GM18507 (cell line): ENCODE measurements around the gene MS4A10.

Experiments
- DNase-seq: peaks from one replicate; pipeline ENCODE4 v3.0.0; 2011; ENCODE audit warnings: low read depth; ENCODE audit not compliant: insufficient read length; ENCODE audit errors: extremely low spot score
- FAIRE-seq: peaks from 2 replicates; lab custom pipeline; 2011; peaks lifted over from hg19 to GRCh38; lab: Jason Lieb, UNC

Gene MS4A10

DNA sequence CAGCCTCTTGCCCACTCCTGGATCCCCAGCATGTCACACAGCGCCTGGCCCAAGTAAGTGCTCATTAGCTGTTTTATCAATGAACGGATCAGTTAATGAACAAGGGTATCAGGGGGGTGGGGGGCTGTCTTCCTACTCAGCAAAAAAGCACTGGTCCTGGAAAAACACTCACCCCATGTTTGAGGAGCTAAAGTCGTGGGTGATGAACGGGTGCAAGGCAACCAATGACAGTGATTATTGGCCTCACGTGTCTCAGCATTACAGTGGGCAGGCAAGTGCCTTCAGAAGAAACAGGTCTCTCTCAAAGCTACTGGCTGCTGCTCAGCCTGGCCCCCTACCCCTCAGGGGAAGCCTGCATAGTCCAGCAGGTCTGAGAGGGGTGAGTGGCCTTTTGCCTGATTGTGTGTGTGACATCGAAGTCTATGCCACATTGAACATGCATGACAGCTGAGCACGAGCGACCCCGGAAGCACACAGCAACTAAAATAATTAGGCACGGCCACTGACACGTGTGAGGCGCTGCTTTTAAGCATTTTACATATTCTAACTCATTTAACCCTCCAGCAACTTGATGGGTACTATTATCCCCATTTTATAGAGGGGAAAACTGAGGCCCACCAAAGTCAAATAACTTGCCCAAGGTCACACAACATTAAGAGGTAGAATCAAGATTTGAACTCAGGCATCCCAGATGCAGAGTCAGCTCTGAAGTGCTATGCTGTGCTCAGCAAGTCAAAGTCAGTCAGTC is 2.6 kb upstream of the MS4A10 start:
- DNase-seq (no peak), FAIRE-seq (no peak)

DNA sequence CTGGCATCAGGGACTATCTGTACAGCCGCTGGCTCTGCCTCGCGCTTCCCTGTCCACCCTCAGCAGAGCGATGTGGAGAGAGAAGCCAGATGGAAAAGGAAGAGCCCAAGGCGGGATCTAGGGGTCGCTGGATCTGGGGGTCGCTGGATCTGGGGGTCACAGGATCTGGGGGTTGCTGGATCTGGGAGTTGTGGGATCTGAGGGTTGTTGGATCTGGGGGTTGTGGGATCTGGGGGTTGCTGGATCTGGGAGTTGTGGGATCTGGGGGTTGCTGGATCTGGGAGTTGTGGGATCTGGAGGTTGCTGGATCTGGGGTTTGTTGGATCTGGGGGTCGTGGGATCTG is 2.0 kb upstream of the MS4A10 start:
- no peak for FAIRE-seq

DNA sequence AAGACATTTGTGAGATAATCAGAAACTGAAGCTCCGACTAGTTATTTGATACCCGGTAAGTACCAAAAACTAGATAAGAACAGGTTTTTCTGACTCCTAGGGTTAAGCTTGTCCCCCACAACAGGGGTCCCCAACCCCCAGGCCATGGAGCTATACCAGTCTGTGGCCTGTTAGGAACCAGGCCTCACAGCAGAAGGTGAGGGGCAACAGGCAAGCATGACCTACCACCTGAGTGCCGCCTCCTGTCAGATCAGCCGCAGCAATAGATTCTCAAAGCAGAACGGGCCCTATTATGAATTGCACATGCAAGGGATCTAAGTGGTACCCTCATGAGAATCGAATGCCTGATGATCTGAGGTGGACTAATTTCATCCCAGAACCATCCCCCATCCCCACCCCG is 1.2 kb upstream of the MS4A10 start:
- FAIRE-seq, result no peak
- DNase-seq, result no peak

More for the DNA sequence above, 2.0 kb upstream of the MS4A10 start:
- no peak for DNase-seq

DNA sequence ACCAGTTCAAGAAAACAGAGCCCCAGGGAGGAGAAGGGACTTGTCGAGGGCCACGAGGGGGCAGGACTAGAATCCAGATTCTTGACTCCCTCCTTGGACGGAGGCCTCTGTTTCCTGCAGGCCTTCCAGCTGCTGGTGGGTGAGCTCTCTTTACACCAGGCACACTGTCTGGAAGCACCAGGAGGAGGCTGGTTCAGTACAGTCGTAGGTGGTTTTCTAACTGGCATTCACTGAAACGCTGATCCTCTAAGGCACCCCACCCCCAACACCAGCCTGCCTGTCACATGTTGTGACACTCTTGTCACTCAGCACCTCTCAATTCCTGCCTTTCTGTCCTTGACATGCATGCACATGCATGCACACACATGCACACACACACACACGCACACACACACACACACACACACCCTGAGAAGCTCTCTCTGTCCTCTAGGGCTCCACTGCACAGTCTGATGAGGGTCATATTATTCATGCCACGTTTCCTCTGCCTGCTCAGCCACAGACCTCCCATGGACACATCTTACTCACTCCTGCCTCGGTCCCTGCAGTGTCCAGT is 751 bp downstream of the MS4A10 start:
- FAIRE-seq, result no peak
- no peak for DNase-seq

DNA sequence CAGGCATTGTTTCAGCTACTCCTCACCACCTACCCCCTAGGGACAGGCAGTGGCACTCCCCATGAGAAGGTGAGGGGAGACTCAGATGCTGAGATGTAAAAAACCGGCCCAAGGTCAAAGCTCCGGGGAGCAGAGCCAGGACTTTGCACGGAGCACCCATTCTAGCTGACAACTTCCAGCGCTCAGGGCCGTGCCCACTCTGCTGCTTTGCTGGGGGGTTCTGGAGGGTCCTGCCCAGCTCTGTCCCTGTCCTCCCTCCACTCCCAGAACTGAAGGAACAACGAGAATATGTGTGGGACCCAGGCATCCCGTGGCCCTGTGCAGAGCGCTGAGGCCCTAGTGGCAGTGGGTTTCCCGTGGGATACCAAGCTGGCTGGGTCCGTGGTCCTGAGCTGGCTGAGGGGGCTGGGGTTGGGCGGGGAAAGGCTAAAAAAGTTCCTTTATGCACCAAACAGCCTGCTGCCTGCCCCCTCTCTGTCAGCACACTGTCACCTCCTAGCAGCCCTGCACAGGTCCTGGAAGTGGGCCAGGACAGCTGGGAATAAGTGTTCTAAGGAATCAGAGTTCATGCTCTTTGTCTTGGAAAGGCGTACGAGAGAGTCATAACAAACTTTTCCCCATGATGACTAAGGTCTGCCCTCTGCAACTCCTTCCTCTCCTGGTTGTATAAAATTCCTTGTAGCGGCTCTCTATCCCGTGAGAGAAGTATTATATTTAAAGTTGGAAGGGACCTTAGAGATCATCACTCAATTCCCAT is 1.9 kb downstream of the MS4A10 start:
- DNase-seq (no peak), FAIRE-seq (no peak)

DNA sequence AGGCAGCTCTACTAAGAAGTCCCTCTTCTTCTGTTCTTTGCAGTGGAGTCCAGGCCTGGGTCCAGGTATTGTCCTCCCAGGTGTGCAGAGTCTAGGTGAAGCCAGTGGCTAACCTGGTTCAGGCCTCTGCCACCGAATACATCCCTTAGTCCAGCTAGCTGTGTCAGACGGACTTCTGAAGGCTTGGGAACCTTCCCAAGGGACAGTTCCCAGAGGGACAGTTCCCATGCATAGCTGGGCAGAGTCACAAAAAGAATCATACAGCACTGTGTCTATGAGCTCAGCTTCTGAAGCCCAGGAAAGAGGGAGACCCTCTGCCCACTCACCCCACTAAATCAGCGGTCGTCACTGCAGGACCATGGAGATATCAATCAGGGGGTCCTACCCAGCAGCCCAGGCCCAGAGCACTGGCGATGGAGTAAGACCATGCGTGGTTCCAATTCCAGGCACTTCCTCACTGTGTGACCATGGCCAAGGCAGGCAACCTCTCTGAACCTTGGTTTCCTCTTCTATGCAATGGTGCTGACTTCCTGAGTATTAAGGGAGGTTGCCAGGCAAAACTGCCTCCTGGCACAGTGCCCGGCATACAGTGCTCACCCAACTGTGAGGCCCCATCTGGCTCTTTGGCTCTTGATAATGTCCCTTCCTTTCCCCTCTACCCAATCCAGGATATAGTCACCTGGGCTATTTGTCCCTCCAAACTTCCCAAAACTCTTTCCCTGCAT is 3.4 kb downstream of the MS4A10 start:
- no peak for DNase-seq
- FAIRE-seq, result no peak

DNA sequence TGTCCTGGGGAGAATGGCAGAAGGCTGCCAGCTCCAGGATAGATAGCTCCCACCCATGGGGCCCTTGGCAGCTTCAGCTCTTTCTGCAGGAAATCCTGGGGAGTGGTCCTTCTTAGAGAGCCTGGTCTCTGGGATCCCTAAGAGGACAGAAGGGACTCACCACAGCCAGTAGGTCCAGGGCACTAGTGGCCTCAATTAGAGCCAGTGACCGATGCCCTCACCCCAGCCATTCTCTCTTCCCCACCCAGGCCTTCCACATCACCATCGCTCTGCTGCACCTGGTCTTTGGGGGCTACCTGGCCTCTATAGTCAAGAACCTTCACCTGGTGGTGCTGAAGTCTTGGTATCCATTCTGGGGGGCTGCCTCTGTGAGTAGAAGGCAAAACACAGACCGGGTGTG is 5.6 kb downstream of the MS4A10 start:
- DNase-seq (no peak), FAIRE-seq (no peak)

DNA sequence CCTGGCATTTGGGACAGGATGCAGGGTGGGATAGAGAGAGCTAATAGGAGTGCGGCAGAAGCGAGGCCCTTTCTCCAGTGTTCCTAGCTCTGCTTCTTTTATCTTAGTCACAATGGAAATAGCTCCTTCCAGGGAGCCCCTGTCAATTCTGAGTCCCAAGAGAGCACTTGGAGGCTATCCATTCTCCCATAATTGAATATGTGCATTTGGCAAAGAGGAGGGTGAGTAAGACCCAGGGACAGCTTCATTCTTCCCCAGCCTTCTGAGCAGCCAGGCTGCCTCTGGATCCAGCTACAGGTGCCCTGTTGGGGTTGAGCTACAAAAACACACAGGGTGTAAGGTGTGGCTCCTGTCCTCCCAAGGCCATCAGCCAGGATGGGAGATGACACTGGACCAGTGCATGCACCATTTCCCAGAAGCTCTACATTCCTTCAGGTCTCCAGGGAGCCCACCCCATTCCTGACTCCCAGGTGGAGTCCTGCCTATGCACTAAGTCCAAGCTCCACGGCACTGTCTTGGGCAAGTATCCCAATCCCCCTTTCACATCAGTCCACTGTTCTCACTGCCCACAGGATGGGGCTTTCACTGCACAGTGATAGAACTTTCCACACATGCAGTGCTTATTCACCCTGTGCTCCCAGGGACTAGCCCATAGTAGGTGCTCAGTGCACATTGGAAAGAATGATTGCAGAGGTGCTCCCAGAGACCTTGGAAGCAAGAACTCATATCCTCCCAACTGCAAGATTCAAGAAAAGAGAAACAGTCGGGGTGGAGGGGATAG is 6.2 kb downstream of the MS4A10 start:
- DNase-seq, result no peak
- FAIRE-seq, result no peak

DNA sequence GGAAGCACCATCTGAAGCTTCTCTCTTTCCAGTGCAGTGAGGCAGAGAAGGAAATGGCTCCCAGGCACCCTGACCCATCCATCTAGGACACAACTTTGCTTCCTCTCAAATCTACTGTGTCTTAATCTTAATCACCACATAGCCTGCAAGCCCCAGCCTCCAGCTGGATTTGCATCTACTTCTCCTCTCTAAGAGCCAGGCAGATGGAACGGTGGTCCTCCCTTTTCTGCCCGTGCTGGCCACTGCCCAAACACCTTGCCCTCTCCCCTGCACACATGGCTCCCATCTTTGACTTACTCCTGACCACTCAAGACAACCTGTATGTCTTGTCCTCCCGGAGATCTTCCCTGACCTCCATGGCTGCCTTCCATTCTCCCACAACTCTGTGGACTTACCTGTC is 7.4 kb downstream of the MS4A10 start:
- FAIRE-seq (no peak), DNase-seq (no peak)

DNA sequence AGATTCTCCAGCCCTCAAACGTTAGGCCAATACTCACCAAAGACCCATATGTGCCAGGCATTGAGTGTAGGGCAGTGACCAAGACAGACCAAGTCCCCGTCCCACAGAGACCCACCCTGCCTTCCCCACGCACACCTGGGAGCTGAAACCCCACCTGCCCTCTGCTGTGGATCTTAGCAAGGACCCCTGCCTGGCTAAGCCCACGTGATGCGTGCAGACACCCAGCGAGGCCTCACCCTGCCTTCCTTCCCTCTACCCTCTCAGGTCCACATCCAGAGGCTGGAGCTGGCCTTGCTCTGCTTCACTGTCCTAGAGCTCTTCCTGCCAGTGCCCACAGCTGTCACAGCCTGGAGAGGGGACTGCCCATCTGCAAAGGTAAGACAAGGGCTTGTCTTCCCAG is 10.2 kb downstream of the MS4A10 start:
- FAIRE-seq (no peak), DNase-seq (no peak)

DNA sequence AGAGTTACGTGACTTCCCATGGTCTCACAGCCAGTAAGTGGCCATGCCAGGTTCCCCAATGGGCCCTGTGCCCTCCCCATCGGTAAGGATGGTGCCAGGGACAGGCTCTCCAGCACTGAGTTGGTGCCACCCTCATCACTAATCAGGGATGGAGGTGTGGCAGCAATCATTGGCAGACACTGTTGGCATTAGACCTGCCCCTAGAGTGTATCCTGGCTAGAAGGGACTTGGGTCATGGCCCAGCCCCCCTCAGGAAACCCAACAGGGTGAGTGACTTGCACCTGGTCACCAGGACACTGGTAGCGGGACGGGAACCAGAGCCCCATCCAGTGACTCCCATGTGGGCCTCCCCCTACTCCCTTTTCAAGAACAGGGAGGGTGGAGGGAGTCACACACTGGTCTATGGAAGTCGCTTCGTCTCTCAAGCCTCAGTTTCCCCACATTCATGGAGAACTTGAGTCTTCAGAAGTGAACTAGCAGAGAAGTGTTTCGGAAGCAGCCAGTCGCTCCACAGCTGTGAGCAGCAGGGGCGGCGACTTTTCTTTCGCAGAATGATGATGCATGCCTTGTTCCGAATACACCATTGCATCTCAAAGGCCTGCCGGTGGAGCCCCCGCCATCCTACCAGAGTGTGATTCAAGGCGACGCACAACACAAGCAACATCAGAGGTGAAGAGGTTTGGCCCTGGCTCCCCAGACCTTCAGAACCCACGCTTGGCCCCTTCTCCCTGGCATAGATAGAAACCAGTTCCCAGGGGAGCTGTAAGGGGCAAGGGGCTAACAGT is 12.9 kb downstream of the MS4A10 start:
- FAIRE-seq (no peak), DNase-seq (no peak)

DNA sequence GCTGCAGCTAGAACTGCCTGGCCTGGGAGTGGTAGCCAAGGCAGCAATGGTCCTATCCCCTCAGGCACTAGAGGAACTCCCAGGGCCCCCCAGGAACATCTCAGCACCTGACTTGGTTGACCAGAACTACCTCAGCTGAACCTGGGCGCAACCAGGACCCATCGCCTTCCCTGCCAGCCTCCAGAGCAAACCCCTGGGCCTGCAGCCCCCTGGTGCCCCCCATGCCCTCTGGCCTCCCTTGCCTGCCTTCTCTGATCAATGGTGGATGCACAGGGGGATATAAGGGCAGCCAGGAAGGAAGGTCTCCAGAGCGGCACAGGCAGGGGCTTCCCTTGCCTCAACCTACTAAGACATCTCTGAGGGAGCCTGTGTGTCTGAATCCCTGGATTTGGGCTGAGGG is 13.5 kb downstream of the MS4A10 start:
- FAIRE-seq, result no peak

DNA sequence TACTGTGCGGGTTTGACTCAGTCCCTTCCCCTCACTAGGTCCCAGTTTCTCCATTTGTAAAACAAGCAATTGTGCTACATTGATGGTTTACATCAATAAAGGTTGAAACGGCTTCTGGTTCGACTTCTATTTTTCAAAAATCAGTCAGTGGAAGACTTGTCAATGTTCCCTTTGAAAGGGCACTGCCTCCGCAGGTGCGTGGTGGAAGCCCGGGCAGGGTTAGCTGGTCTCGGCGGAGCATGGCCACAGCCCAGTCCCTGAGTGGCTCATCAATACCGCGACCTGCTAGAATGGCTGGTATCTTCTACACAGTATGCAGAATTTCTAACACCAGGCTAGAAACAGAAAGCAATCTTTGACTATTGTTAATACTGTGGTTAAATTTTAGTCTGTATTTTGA is 16.1 kb downstream of the MS4A10 start:
- no peak for FAIRE-seq
- DNase-seq, result no peak

More for the DNA sequence above, 13.5 kb downstream of the MS4A10 start:
- DNase-seq, result no peak

DNA sequence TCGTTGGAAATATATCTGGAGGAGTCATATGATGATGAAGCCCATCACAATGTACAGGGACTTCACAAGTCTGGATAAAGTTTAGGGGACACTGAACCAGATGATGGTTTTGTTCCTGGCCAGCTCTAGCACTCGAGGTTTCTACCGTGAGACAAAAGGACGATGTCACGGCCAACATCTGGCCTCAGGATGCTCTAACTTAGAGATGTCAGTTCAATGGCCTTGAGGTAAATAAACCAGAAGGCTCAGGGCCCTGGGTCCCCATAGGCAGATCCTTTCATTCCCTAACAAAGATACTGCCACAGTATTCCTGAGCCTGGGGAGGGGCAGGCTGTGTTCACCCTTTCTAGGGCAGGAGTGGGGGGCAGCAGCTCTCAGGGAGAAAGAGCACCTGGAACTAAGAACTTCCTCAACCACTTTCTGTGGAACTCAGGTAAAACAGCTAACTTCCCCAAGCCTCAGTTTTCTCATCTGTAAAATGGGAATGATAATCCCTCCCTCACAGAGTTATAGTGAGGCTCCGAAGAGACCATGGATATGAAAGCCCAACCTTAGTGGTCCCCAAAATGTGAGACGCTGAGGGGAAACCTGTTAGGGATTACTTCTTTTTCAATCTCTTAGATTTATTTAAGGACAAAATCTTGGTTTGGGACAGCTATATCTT is 18.3 kb downstream of the MS4A10 start:
- DNase-seq (no peak), FAIRE-seq (no peak)

DNA sequence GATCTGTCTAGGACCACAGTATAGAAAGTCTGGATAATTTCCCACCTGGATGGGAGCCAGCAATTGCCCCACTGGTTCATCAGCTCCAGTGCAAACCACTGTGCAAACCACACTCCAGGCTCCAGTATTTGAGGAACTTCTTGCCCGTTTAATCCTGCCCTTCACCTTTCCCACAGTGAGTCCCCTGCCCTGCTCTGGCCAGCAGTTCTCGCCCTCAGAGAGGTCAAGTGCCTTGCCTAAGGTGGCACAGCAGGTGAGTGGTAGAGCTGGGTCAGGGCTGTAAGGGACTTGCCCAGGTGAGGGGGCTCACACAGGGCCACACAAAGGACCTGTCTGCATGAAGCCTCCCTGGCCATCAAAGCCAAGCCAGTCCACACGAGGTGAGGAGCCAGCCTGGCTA is 24.1 kb downstream of the MS4A10 start:
- FAIRE-seq (no peak), DNase-seq (no peak)

DNA sequence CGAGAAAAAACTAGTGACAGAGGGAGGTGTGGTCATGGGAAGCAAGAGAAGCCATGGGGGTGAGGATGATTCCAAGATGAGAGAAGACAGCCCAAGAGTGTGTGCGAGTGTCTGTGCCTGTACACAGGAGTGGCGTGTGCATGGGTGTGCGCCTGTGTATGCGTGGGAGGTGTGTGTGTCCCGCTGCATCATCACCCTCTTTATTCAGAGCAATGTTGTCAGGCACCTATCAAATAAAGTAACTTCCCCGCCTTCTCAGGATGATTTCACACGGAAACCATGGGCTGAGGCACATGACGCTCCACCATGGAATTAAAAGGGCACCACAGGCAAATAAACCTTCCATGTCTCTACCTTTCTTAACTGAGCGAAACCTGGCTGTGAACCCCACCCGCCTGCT is 24.6 kb downstream of the MS4A10 start:
- FAIRE-seq, result no peak
- no peak for DNase-seq

DNA sequence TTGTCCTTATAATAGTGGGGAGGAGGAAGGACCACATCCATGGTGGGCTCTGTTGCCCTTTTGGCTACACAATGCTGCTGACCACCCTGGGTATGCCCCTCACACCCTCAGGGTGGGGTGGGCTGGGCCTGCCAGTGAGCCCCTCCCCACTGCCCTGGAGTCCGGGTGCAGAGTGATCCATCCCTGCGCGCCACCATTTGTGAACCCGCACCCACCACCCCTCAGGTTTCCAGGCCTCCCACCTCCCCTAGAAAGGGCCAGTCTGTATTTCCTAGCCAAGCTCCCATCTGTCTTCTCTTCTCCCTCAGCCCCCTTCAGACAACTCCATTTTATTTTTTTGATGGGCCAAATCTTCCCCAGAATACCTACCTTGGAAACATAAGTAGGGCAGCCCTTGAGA is 25.0 kb downstream of the MS4A10 start:
- FAIRE-seq (no peak), DNase-seq (no peak)

DNA sequence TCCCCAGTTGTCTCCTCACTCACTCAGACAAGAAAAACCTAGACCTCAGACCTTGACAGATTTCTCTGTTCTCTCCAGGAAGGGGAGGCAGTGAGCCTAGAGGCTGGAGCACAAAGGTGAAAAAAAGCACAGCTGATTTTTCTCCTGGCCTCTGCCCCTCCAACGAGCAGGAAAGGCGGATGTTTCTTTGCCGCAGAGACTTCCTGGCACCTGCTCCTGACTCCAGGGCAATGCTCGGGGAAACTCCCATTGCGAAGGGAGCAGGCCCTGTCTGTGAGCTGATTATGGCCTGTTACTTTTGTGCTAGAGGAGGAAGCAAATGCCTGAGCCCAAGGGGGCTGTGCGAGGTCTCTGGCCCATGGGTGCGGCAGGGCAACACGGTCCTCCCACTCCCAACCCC is 25.4 kb downstream of the MS4A10 start:
- FAIRE-seq (no peak), DNase-seq (no peak)
